HFFc6 (cell line): ENCODE data around the gene ASTN2. TPM values are rescaled to one million over a fixed set of nuclear protein-coding genes. Genes with fewer than 3 reads are reported as not detected.

ENCODE experiments used
- DNase-seq: peaks from one replicate; pipeline ENCODE4 v3.0.0-alpha.2; 2018
- H3K27ac Mint-ChIP-seq: 2 replicates; pipeline ENCODE4 v1.8.0; 2020; ENCODE audit warnings: mild to moderate bottlenecking, mixed read lengths
- H3K27me3 Mint-ChIP-seq: 2 replicates; pipeline ENCODE4 v1.8.0; 2021; ENCODE audit warnings: mild to moderate bottlenecking, moderate library complexity, mixed read lengths; ENCODE audit not compliant: insufficient read depth
- H3K36me3 Mint-ChIP-seq: 2 replicates; pipeline ENCODE4 v1.8.0; 2021; ENCODE audit warnings: low read depth, mixed read lengths
- H3K4me1 Mint-ChIP-seq: 2 replicates; pipeline ENCODE4 v1.8.0; 2020; ENCODE audit warnings: low read depth, mixed read lengths
- H3K4me3 Mint-ChIP-seq: 2 replicates; pipeline ENCODE4 v1.8.0; 2020; ENCODE audit warnings: mild to moderate bottlenecking, moderate library complexity, mixed read lengths
- H3K9me3 Mint-ChIP-seq: 2 replicates; pipeline ENCODE4 v1.8.0; 2020; ENCODE audit warnings: mild to moderate bottlenecking, mixed read lengths
- total RNA-seq, 6 experiments: library from RNA; stranded (reverse); fragmentation: NEBNext Ultra II Directional; extraction: Animal tissue kit (Norgen Biotek cat#: 25700); gene quantifications; 2 replicates in 1 of 6; 3 replicates in 5 of 6; pipeline ENCODE4 v1.2.3, GENCODE V29; 2021
- TF ChIP-seq, protein P1 (sequence below): fragments of 200-600 bp; sonication (generic); IDR thresholded peaks from 2 replicates; pipeline ENCODE4 v1.5.0; 2021; ENCODE audit warnings: antibody characterized with exemption, mild to moderate bottlenecking

The ASTN2 gene
- total RNA-seq, 6 experiments from 2014 or later = 7.3 to 9.7 (median 8.3) TPM

DNA sequence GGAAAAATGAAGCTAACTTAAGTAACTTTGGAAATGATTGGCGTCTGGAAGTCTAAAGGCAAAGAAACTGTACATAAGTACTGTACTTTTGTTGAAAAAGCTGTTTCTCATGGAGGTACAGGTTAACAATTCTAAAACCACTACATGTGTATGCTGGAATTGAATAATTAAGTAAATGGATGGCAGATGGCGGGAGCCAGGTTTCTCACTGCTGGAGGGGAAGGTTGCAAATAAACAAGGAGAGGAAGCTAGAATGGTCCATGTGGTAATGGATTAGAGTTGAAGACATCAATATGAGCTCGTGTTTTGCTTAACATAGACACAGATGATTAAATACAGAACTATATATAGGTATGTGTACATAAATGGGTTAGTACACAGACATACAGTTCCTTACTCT lies 43.2 kb upstream of the ASTN2 start:
- no peaks in the 10 kb centered on the region; the same call in 1 of the 2 replicates for H3K27me3 Mint-ChIP-seq
- no peak for DNase-seq
- TF ChIP-seq, protein P1, sequence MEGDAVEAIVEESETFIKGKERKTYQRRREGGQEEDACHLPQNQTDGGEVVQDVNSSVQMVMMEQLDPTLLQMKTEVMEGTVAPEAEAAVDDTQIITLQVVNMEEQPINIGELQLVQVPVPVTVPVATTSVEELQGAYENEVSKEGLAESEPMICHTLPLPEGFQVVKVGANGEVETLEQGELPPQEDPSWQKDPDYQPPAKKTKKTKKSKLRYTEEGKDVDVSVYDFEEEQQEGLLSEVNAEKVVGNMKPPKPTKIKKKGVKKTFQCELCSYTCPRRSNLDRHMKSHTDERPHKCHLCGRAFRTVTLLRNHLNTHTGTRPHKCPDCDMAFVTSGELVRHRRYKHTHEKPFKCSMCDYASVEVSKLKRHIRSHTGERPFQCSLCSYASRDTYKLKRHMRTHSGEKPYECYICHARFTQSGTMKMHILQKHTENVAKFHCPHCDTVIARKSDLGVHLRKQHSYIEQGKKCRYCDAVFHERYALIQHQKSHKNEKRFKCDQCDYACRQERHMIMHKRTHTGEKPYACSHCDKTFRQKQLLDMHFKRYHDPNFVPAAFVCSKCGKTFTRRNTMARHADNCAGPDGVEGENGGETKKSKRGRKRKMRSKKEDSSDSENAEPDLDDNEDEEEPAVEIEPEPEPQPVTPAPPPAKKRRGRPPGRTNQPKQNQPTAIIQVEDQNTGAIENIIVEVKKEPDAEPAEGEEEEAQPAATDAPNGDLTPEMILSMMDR = no peak
- H3K9me3 Mint-ChIP-seq = peaks cover 42% of the 10 kb centered on the region
- H3K27ac Mint-ChIP-seq = no peak overlapping the region
- no peaks in the 10 kb centered on the region for H3K36me3 Mint-ChIP-seq
- H3K4me3 Mint-ChIP-seq = no peak overlapping the region
- H3K4me1 Mint-ChIP-seq = no peaks in the 10 kb centered on the region

DNA sequence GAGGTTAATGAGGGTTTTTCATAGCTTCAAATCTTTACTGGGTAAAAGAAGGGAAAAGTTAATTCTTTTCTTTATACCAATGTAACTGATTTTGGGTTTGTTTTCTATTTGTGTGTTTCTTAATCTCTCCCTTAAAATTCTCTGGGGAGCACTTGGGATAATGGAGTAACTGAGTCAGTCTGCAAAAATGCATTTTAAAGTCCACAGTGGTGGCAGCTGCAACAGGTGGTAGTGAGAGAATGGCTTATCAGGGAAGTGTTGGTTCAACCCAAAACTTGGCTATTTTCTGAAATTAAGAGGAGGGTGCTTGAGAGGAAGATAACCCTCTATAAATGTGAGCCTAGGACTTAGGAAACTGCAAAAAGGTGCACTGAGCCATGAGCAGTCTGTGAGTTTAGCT lies 39.9 kb upstream of the ASTN2 start:
- DNase-seq = no peak
- peaks cover 33% of the 10 kb centered on the region for H3K9me3 Mint-ChIP-seq
- no peak overlapping the region for H3K27ac Mint-ChIP-seq
- no peak overlapping the region for H3K4me3 Mint-ChIP-seq
- H3K4me1 Mint-ChIP-seq = no peaks in the 10 kb centered on the region
- TF ChIP-seq, protein P1 = no peak
- H3K36me3 Mint-ChIP-seq = no peaks in the 10 kb centered on the region
- no peaks in the 10 kb centered on the region for H3K27me3 Mint-ChIP-seq

DNA sequence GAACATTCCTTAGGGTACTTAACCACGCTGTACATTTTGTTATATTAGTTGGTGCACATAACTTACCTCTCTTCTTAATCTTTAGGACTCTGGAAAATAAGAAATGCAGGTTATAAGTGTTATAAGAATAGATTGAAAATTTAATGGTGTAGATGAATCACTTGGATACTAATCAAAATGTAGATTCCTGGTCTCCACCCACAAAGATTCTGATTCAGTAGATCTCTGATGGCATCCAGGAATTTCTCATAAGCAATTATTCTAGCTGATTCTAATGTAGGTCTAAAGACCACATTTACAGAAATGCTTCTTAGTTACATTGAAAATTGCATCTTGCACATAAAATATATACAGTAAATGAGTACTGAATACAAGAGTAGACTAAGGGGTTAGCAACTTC lies 38.9 kb upstream of the ASTN2 start:
- no peaks in the 10 kb centered on the region for H3K36me3 Mint-ChIP-seq
- H3K27me3 Mint-ChIP-seq = no peaks in the 10 kb centered on the region
- H3K4me3 Mint-ChIP-seq = no peak overlapping the region
- no peak for DNase-seq
- TF ChIP-seq, protein P1 = no peak
- H3K9me3 Mint-ChIP-seq = peaks cover 40% of the 10 kb centered on the region
- no peaks in the 10 kb centered on the region for H3K4me1 Mint-ChIP-seq
- H3K27ac Mint-ChIP-seq = no peak overlapping the region

DNA sequence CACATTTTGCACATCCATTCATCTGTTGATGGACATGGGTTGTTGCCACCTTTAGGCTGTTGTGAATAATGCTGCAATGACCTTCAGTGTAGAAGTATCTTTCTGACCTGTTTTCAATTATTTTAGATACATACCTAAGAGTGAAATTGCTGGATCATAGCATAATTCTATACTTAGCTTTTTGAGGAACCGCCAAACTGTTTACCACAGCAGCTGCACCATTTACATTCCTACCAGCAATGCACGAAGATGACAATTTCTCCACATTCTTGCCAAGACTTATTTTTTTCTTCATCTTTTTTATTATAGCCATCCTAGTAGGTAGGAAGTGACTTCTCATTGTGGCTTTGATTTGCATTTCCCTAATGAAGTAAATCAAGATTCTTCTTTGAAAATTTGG lies 36.5 kb upstream of the ASTN2 start:
- H3K36me3 Mint-ChIP-seq = no peaks in the 10 kb centered on the region

DNA sequence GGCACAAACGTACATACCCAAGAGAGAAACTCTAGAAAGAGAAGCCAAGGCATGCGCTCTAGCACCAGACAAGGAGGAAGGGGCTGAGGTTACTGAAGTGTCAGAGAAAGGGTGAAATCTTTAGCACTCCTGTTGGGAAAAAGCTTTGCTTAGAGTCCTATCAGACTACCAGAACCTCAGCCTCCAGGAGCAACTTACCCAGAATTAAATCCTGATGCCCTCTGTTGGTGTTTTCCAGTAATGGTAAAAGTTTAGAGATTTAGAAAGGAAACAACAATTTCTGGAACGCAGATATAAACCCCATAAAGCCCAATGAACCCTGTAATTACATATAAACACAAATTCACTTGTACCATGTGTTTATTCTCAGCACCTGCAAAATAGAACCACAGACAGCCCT lies 33.2 kb upstream of the ASTN2 start:
- Mint-ChIP-seq H3K27ac (no peak overlapping the region), H3K27me3 (no peaks in the 10 kb centered on the region), H3K4me1 (no peaks in the 10 kb centered on the region), H3K9me3 (peaks cover 52% of the 10 kb centered on the region), H3K36me3 (no peaks in the 10 kb centered on the region), H3K4me3 (no peak overlapping the region)
- DNase-seq = no peak
- TF ChIP-seq, protein P1 = no peak

More for the DNA sequence above, 36.5 kb upstream of the ASTN2 start:
- DNase-seq = no peak
- Mint-ChIP-seq H3K27ac (no peak overlapping the region), H3K4me1 (no peaks in the 10 kb centered on the region), H3K9me3 (peaks cover 39% of the 10 kb centered on the region), H3K4me3 (no peak overlapping the region), H3K27me3 (no peaks in the 10 kb centered on the region)
- TF ChIP-seq, protein P1 = no peak

DNA sequence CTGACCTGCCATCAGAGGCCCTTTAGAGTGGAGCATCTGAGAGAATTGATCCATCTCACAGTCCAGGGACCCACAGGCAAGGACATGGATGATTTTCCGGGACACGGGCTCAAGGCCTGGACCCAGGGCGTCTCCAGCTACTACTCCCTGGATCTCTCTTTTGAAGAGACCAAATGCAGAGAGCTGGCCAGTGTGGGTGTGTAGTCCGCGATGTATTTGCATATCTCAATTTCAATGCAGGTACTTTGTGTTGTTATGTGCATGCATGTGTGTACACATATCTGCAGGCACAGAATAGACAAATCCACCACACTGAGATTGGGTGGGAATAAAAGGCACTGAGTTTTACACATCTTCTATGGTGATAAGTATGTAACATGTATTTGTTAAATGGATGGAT lies 30.8 kb upstream of the ASTN2 start:
- TF ChIP-seq, protein P1 = no peak
- Mint-ChIP-seq H3K27ac (no peak overlapping the region), H3K4me1 (no peaks in the 10 kb centered on the region), H3K36me3 (no peaks in the 10 kb centered on the region), H3K27me3 (peaks cover 2% of the 10 kb centered on the region), H3K9me3 (peaks cover 56% of the 10 kb centered on the region), H3K4me3 (no peak overlapping the region)
- no peak for DNase-seq
